IPS-NIHi7 (cell line): Measurements from ENCODE around the gene WDCP.
A peak's percentile ranks its signal among the peaks of the same experiment; 100 is the strongest.
"Not testable (repeated sequence)": the region's sequence is repeated elsewhere in the genome, so short reads cannot be mapped to it uniquely, and the experiment has no call there.

ENCODE experiments used
- DNase-seq: peaks from one replicate; pipeline ENCODE4 v3.0.0; 2012; ENCODE audit warnings: mixed read lengths; ENCODE audit errors: extremely low spot score

The WDCP gene

GRCh38 chr2:24046930-24047702 is at the start of gene WDCP:
Gene WDCP, minus strand, starts transcription at chr2:24047391. Its CDS starts 7,897 bp downstream, at chr2:24039494.
- DNase-seq, result peak; percentile 93

DNA sequence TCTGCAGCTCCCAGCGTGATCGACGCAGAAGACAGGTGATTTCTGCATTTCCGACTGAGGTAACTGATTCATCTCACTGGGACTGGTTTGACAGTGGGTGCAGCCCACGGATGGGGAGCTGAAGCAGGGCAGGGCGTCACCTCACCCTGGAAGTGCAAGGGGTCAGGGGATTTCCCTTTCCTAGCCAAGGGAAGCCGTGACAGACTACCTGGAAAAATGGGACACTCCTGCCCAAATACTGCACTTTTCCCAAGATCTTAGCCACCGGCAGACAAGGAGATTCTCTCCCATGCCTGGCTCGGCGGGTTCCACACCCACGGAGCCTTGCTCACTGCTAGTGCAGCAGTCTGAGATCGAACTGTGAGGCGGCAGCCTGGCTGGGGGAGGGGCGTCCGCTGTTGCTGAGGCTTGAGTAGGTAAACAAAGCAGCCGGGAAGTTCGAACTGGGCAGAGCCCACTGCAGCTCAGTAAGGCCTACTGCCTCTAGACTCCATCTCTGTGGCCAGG is 48.0 kb upstream of the WDCP start:
- not testable (repeated sequence) for DNase-seq

- DNase-seq, result not testable (repeated sequence)
Observed at GRCh38 chr2:24093270-24093669, 46.1 kb upstream of the WDCP start.

DNA sequence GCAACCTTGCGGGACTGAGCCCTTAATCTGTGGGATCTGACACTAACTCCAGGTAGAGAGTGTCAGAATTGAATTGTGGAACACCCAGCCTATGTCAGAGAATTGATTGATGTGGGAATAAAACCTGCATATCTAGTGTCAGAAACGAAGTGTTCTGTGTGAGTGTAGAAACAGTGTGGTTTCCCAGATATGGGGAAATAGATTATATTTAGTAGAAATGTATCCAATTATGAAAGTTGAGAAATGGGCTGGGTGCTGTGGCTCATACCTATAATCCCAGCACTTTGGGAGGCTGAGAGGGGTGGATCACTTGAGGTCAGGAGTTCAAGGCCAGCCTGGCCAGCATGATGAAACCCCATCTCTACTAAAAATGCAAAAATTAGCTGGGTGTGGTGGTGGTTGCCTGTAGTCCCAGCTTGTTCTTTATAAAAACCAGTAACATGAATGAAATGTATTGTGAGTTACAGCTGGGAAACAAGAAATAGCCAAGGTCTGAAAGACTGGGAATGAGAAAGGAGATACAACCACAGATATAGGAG is 41.7 kb upstream of the WDCP start:
- no peak for DNase-seq

DNA sequence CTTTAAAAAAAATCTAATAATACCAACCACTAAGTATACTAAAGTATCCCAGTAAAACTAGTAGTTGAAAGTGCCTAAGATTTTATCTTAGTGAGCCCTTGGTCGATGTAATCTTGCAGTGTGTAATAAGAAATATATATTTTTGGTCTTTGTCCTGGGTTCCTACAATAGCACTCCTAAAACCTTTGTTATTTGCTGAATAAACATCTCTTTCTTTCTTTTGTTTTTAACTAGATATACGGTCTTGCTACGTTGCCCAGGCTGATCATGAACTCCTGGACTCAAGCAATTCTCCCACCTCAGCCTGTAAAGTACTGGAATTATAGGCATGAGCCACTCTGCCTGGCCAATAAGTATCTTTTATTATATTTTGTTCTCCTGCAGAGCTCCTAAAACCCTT is 39.8 kb upstream of the WDCP start:
- no peak for DNase-seq

DNA sequence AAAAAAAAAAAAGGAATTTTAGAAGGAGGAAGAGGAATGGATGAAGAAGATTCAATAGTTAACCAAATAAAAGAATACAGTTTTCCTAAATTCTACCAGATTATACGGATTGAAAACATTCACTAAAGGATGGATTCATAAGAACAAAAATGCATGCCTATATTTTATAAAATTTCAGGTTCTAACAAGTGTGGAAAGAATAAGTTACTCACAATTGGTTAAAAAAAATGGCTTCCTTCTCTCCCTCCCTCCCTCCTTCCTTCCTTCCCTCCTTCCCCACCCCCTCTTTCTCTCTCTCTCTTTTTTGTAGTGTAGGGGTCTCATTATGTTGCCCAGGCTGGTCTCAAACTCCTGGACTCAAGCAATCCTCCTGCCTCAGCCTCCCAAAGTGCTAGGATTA is 39.0 kb upstream of the WDCP start:
- DNase-seq, result no peak

DNA sequence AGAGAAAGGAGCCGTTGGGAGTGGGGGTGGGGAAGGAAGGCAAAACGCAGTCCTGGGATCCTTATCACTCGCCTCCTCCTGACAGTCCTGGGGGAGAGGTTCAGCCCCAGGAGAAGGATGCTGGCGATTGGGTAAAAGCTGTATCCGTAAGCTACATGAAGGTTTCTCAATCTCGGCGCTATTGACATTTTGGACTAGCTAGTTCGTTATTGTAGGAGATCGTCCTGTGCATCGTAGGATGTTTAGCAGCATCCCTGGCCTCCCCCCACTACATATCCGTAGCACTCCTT is 38.0 kb upstream of the WDCP start:
- DNase-seq, result no peak

- DNase-seq, result peak; percentile 96
Observed at GRCh38 chr2:24084386-24085199, 37.4 kb upstream of the WDCP start, which contains the start of gene TP53I3. Gene TP53I3, minus strand, starts transcription at chr2:24084834. Its CDS starts 508 bp downstream, at chr2:24084326.

GRCh38 chr2:24083567-24084385 is 36.6 kb upstream of the WDCP start:
- peak; percentile 73 for DNase-seq

- DNase-seq, result no peak
Observed at GRCh38 chr2:24082787-24083566, 35.8 kb upstream of the WDCP start.

- DNase-seq, result no peak
Observed at GRCh38 chr2:24080701-24081100, 33.5 kb upstream of the WDCP start.

- no peak for DNase-seq
Observed at GRCh38 chr2:24077879-24078278, 30.7 kb upstream of the WDCP start.

GRCh38 chr2:24077535-24077877 is 30.3 kb upstream of the WDCP start:
- no peak for DNase-seq

GRCh38 chr2:24076849-24077534 is 29.8 kb upstream of the WDCP start:
- DNase-seq, result no peak

- DNase-seq, result peak; percentile 95
Observed at GRCh38 chr2:24075915-24076848, 29.0 kb upstream of the WDCP start, which contains the start of gene SF3B6. Gene SF3B6, minus strand, starts transcription at chr2:24076326. Its CDS starts 97 bp downstream, at chr2:24076229.

DNA sequence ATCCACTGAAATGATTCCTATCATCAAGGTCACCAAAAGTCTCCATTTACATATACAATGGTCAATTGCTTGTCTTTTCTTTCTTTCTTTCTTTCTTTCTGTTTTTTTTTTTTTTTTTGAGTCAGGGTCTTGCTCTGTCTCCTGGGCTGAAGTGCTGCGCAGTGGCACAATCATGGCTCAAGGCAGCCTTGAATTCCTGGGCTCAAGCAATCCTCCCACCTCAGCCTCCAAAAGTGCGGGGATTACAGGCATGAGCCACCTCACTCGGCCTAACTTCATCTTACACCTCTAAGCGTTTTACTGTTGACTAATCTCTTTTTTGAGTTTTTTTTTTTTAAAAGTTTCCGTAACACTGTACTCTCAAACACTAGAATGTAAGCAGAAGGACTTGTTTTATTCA is 28.1 kb upstream of the WDCP start:
- no peak for DNase-seq

DNA sequence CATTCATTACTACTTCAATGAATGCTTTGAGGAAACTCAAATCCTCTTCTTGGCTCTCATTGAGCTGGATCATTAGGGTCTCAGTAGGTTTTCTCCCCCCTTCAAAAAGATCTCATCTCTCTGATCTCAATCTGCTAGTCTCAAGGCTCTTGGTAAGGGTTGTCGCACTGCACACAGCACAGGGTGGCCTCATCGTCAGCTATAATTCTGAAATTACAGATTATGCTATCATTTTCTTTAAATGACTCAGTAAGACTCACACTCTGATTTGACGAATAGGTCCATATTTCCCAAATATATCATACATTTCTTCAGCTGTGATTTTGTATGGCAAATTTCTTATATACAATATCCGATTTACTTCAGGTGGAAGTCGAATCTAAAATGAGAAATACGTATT is 26.6 kb upstream of the WDCP start:
- DNase-seq, result no peak

DNA sequence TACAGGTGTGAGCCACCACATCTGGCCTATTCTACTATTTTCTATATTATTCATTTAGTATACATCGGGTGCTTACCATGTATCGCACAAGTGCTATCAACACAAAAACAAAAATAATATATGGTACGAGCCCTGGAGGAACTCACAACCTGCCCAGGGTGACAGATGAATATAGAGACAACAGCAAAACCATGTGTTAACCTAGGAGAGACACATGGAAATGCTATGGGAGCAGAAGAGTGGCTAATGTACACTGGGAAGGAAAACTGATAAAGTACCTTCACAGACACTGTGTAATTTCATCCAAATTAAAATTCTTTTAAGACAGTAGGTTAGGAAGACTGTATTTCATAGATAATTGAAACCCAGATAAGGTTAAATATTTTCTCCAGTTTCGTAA is 25.1 kb upstream of the WDCP start:
- no peak for DNase-seq

DNA sequence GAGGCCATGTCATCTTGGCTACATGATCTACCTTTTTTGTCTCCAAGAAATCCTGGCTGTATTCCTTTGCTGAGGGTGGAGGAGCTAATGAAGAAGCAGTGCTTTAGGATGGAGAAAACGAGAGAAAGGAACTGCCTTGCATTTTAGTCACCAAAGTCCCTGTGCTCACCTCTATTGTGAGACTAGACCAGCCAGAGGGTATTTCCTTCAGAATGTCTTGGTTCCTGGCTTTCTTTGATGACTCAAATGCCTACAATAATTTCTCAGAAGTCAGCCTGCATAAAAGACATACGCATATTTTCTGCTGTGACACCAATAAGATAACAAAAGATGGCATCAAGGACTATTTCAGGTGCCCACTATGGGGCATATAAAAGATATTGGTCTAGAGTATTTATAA is 18.1 kb upstream of the WDCP start:
- no peak for DNase-seq
